PFSK-1 (cell line): Measurements from ENCODE around the gene SEMA3B.

Experiments
- FOXP2 ChIP-seq: optimal IDR thresholded peaks from 2 replicates; pipeline ENCODE3; 2011; ENCODE audit warnings: borderline replicate concordance, control low read depth, inconsistent platforms; ENCODE audit not compliant: insufficient read depth; ENCODE audit errors: extremely low read length, extremely low read depth
- POLR2AphosphoS5 ChIP-seq: IDR thresholded peaks from 2 replicates; pipeline ENCODE4 v1.6.1; 2012; ENCODE audit warnings: low read depth, mild to moderate bottlenecking, control low read depth, low read length, moderate library complexity
- SIN3A ChIP-seq: IDR thresholded peaks from 2 replicates; pipeline ENCODE4 v1.6.1; 2012; ENCODE audit warnings: mild to moderate bottlenecking, low read length, moderate library complexity, borderline replicate concordance; ENCODE audit not compliant: insufficient read depth
- TAF1 ChIP-seq: IDR thresholded peaks from 2 replicates; pipeline ENCODE4 v1.6.1; 2012; ENCODE audit warnings: low read length, control low read depth, borderline replicate concordance; ENCODE audit not compliant: insufficient read depth
- TF ChIP-seq, protein P1 (sequence below), 2 experiments: IDR thresholded peaks; 2 replicates each; pipeline versions ENCODE4 v1.6.1 to v1.8.0; 2011 to 2012; ENCODE audit warnings: low read depth in 2 of 2, low read length in 2 of 2, control low read depth in 1 of 2, inconsistent platforms in 1 of 2, mild to moderate bottlenecking in 1 of 2, moderate library complexity in 1 of 2; ENCODE audit not compliant: insufficient read depth in 1 of 2

Gene SEMA3B

DNA sequence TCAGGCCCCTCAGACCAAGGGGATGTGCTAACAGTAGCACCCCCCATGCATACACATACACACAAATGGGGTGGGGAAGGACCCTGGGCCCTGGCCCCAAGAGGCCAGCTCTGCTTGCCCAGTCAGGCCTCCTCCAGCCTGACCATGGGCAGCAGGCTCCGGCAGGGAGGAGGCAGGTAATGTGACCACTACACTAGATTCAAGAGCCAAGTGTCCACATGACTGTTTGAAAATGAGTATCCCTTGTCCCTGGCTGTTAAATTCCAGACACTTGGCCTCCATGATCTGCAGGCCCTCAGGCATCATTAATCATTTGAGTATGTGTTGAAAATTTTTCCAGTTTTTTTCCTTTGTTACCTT, 46.8 kb upstream of the SEMA3B start:
- no peak for TF ChIP-seq SIN3A
- TF ChIP-seq FOXP2 = no peak
- TF ChIP-seq, protein P1, sequence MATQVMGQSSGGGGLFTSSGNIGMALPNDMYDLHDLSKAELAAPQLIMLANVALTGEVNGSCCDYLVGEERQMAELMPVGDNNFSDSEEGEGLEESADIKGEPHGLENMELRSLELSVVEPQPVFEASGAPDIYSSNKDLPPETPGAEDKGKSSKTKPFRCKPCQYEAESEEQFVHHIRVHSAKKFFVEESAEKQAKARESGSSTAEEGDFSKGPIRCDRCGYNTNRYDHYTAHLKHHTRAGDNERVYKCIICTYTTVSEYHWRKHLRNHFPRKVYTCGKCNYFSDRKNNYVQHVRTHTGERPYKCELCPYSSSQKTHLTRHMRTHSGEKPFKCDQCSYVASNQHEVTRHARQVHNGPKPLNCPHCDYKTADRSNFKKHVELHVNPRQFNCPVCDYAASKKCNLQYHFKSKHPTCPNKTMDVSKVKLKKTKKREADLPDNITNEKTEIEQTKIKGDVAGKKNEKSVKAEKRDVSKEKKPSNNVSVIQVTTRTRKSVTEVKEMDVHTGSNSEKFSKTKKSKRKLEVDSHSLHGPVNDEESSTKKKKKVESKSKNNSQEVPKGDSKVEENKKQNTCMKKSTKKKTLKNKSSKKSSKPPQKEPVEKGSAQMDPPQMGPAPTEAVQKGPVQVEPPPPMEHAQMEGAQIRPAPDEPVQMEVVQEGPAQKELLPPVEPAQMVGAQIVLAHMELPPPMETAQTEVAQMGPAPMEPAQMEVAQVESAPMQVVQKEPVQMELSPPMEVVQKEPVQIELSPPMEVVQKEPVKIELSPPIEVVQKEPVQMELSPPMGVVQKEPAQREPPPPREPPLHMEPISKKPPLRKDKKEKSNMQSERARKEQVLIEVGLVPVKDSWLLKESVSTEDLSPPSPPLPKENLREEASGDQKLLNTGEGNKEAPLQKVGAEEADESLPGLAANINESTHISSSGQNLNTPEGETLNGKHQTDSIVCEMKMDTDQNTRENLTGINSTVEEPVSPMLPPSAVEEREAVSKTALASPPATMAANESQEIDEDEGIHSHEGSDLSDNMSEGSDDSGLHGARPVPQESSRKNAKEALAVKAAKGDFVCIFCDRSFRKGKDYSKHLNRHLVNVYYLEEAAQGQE (IDR thresholded peaks at IDR 0.05; ENCODE audit: insufficient read depth in 1 of 2, low read depth in 2 of 2, low read length in 2 of 2) = no peak
- TF ChIP-seq POLR2AphosphoS5 = no peak
- no peak for TF ChIP-seq TAF1

GRCh38 chr3:50224639-50225038, 44.3 kb upstream of the SEMA3B start:
- no peak for TF ChIP-seq POLR2AphosphoS5
- TF ChIP-seq, protein P1 (IDR thresholded peaks at IDR 0.05; ENCODE audit: insufficient read depth in 1 of 2, low read depth in 2 of 2, low read length in 2 of 2) = no peak
- TF ChIP-seq SIN3A = no peak
- TF ChIP-seq TAF1 = no peak
- TF ChIP-seq FOXP2 = no peak

GRCh38 chr3:50226888-50227389, 42.0 kb upstream of the SEMA3B start:
- TF ChIP-seq, protein P1 (IDR thresholded peaks at IDR 0.05; ENCODE audit: insufficient read depth in 1 of 2, low read depth in 2 of 2, low read length in 2 of 2) = no peak
- TF ChIP-seq TAF1 = no peak
- no peak for TF ChIP-seq FOXP2
- TF ChIP-seq POLR2AphosphoS5 = no peak
- no peak for TF ChIP-seq SIN3A

- peak; percentile 73 for TF ChIP-seq FOXP2
- TF ChIP-seq, protein P1 (IDR thresholded peaks at IDR 0.05; ENCODE audit: insufficient read depth in 1 of 2, low read depth in 2 of 2, low read length in 2 of 2) = no peak
- no peak for TF ChIP-seq TAF1
- peak; percentile 58; the same call in 1 of the 2 replicates for TF ChIP-seq POLR2AphosphoS5
- TF ChIP-seq SIN3A = 0 out of 2 replicates have a peak, but pooled peaks have one; percentile 57
Observed at GRCh38 chr3:50227390-50228183, 41.4 kb upstream of the SEMA3B start.
